Dermis microvascular lymphatic vessel endothelial cell (primary cell): ENCODE data around the gene PRAC1. TPM values are rescaled to one million over a fixed set of nuclear protein-coding genes. Genes with fewer than 3 reads are reported as not detected.

Experiments used
- DNase-seq, 2 donors: peaks; one replicate each; pipeline versions ENCODE4 v3.0.0 to v3.0.0-alpha.2; 2010; ENCODE audit warnings: low read depth in 2 of 2
- total RNA-seq: library from RNA; depleted of rRNA; stranded (reverse); fragments of >200 nt; gene quantifications from 2 replicates; pipeline ENCODE4 v1.2.1, GENCODE V29; 2014

The PRAC1 gene
- not detected in 2 replicates for total RNA-seq

GRCh38 chr17:48722201-48722907 lies at the start of gene PRAC1:
Gene PRAC1 (minus strand): TSS chr17:48722518. CDS start chr17:48722392, 126 bp downstream.
- DNase-seq: no peak

- no peak for DNase-seq
Measured at GRCh38 chr17:48770954-48771353, 48.6 kb upstream of the PRAC1 start.

- DNase-seq: no peak
Measured at GRCh38 chr17:48769009-48769675, 46.8 kb upstream of the PRAC1 start.

GRCh38 chr17:48767263-48767774 lies 45.0 kb upstream of the PRAC1 start:
- no peak for DNase-seq

GRCh38 chr17:48761114-48761513 lies 38.8 kb upstream of the PRAC1 start:
- no peak for DNase-seq

GRCh38 chr17:48760411-48760810 lies 38.1 kb upstream of the PRAC1 start:
- DNase-seq: no peak

GRCh38 chr17:48759288-48759687 lies 37.0 kb upstream of the PRAC1 start:
- no peak for DNase-seq

GRCh38 chr17:48757524-48757961 lies 35.2 kb upstream of the PRAC1 start:
- no peak for DNase-seq

- DNase-seq: no peak
Measured at GRCh38 chr17:48756830-48757251, 34.5 kb upstream of the PRAC1 start.

GRCh38 chr17:48755356-48755755 lies 33.0 kb upstream of the PRAC1 start:
- DNase-seq: no peak

- no peak for DNase-seq
Measured at GRCh38 chr17:48754500-48755261, 32.4 kb upstream of the PRAC1 start.

- no peak for DNase-seq
Measured at GRCh38 chr17:48753794-48754499, 31.6 kb upstream of the PRAC1 start.

- DNase-seq: no peak
Measured at GRCh38 chr17:48752399-48753288, 30.3 kb upstream of the PRAC1 start.

GRCh38 chr17:48751733-48752398 lies 29.5 kb upstream of the PRAC1 start:
- no peak for DNase-seq

- DNase-seq: no peak
Measured at GRCh38 chr17:48751172-48751571, 28.9 kb upstream of the PRAC1 start.

GRCh38 chr17:48749621-48750553 lies 27.6 kb upstream of the PRAC1 start:
- no peak for DNase-seq

GRCh38 chr17:48748718-48749566 lies 26.6 kb upstream of the PRAC1 start:
- DNase-seq: no peak
